Left ventricle myocardium inferior (tissue), 1 donor: ENCODE results near the gene SLC16A8. TPM values are rescaled to one million over a fixed set of nuclear protein-coding genes. Genes with fewer than 3 reads are reported as not detected.
"Not testable (repeated sequence)": the region's sequence is repeated elsewhere in the genome, so short reads cannot be mapped to it uniquely, and the experiment has no call there.

Source experiments
- DNase-seq: peaks from one replicate; pipeline ENCODE4 v3.0.0-alpha.2; 2020
- H3K27ac ChIP-seq: fragments of 200-600 bp; replicated peaks from 2 replicates; pipeline ENCODE4 v1.8.0; 2021
- H3K27me3 ChIP-seq: fragments of 200-600 bp; 2 replicates; pipeline ENCODE4 v1.8.0; 2021; ENCODE audit warnings: low read depth
- H3K36me3 ChIP-seq: fragments of 200-600 bp; 2 replicates; pipeline ENCODE4 v1.8.0; 2021
- H3K4me1 ChIP-seq: fragments of 200-600 bp; 2 replicates; pipeline ENCODE4 v1.8.0; 2021
- H3K4me3 ChIP-seq: fragments of 200-600 bp; 2 replicates; pipeline ENCODE4 v1.8.0; 2021; ENCODE audit warnings: mild to moderate bottlenecking, moderate library complexity
- H3K9me3 ChIP-seq: fragments of 200-600 bp; replicated peaks from 2 replicates; pipeline ENCODE4 v1.8.0; 2021
- CTCF ChIP-seq: fragments of 200-600 bp; IDR thresholded peaks from 2 replicates; pipeline ENCODE4 v1.8.0; 2021; ENCODE audit warnings: antibody characterized with exemption, mild to moderate bottlenecking, borderline replicate concordance
- intact Hi-C: fragments of 100-400 bp; cut with micrococcal nuclease; formaldehyde crosslinking; loops from one replicate; pipeline ENCODE4 v1.11.0; 2022
- total RNA-seq: library from RNA; stranded (reverse); fragmentation: NEBNext Ultra II Directional; extraction: Animal tissue kit (Norgen Biotek cat#: 25700); gene quantifications from one replicate; pipeline ENCODE4 v1.2.1, GENCODE V29; 2021
- donor health status: DM: no; HTN: yes; CAD: no; lungs with severe emphysema.

Gene SLC16A8
- total RNA-seq, 1 donor from 2014 or later, result not detected

GRCh38 chr22:38125038-38125610, 41.1 kb upstream of the SLC16A8 start:
- DNase-seq, result no peak
- Histone ChIP-seq H3K27me3 (no peaks in the 10 kb centered on the region), H3K36me3 (peaks cover 16% of the 10 kb centered on the region), H3K27ac (no peak overlapping the region), H3K9me3 (no peaks in the 10 kb centered on the region), H3K4me1 (no peaks in the 10 kb centered on the region), H3K4me3 (no peak overlapping the region)
- no peak for TF ChIP-seq CTCF
- intact Hi-C loops, result no loop called here

- H3K27me3 ChIP-seq, result no peaks in the 10 kb centered on the region
- intact Hi-C loops, result no loop called here
- H3K4me1 ChIP-seq, result no peaks in the 10 kb centered on the region
- DNase-seq, result no peak
- no peak for TF ChIP-seq CTCF
- peaks cover 16% of the 10 kb centered on the region for H3K36me3 ChIP-seq
- H3K9me3 ChIP-seq, result no peaks in the 10 kb centered on the region
- no peak overlapping the region for H3K4me3 ChIP-seq
- no peak overlapping the region for H3K27ac ChIP-seq
Measured at GRCh38 chr22:38124236-38124974, 40.4 kb upstream of the SLC16A8 start.

GRCh38 chr22:38122616-38123015, 38.6 kb upstream of the SLC16A8 start:
- Histone ChIP-seq H3K27ac (no peak overlapping the region), H3K4me1 (no peaks in the 10 kb centered on the region), H3K4me3 (no peak overlapping the region), H3K27me3 (no peaks in the 10 kb centered on the region), H3K36me3 (peaks cover 3% of the 10 kb centered on the region), H3K9me3 (no peaks in the 10 kb centered on the region)
- TF ChIP-seq CTCF, result no peak
- intact Hi-C loops, result no loop called here
- DNase-seq, result no peak

- intact Hi-C loops, result no loop called here
- no peak overlapping the region for H3K27ac ChIP-seq
- H3K4me1 ChIP-seq, result no peaks in the 10 kb centered on the region
- no peak overlapping the region for H3K4me3 ChIP-seq
- no peaks in the 10 kb centered on the region for H3K36me3 ChIP-seq
- H3K27me3 ChIP-seq, result no peaks in the 10 kb centered on the region
- H3K9me3 ChIP-seq, result no peaks in the 10 kb centered on the region
- no peak for DNase-seq
- no peak for TF ChIP-seq CTCF
Measured at GRCh38 chr22:38120359-38121110, 36.6 kb upstream of the SLC16A8 start.

DNA sequence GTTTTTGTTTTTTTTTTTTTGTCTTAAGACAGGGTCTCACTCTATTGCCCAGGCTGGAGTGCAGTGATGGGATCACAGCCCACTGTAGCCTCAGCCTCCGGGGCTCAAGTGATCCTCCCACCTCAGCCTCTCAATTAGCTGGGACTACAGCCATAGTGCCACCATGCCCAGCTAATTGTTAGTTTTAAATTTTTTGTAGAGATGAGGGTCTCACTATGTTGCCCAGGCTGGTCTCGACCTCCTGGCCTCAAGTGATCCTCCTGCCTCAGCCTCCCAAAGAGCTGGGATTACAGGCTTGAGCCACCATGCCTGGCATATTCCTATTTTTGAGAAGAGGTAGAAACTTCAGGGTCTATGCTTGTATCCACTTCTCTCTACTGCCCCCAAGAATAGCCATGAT, 34.8 kb upstream of the SLC16A8 start:
- not testable (repeated sequence) for DNase-seq

GRCh38 chr22:38118182-38118581, 34.2 kb upstream of the SLC16A8 start:
- no peak overlapping the region for H3K27ac ChIP-seq
- intact Hi-C loops, result no loop called here
- H3K36me3 ChIP-seq, result no peaks in the 10 kb centered on the region
- H3K4me3 ChIP-seq, result no peak overlapping the region
- H3K27me3 ChIP-seq, result no peaks in the 10 kb centered on the region
- no peak for DNase-seq
- H3K4me1 ChIP-seq, result peaks cover 11% of the 10 kb centered on the region
- H3K9me3 ChIP-seq, result no peaks in the 10 kb centered on the region
- no peak for TF ChIP-seq CTCF

More for the DNA sequence above, 34.8 kb upstream of the SLC16A8 start:
- H3K4me3 ChIP-seq, H3K9me3 ChIP-seq, intact Hi-C loops, H3K27ac ChIP-seq, H3K27me3 ChIP-seq, H3K36me3 ChIP-seq: not testable (repeated sequence)
- H3K4me1 ChIP-seq, result peaks cover 11% of the 10 kb centered on the region

GRCh38 chr22:38117556-38117955, 33.6 kb upstream of the SLC16A8 start:
- H3K9me3 ChIP-seq, intact Hi-C loops, DNase-seq, H3K4me3 ChIP-seq, H3K36me3 ChIP-seq, H3K27me3 ChIP-seq, H3K27ac ChIP-seq: not testable (repeated sequence)
- H3K4me1 ChIP-seq, result peaks cover 11% of the 10 kb centered on the region
